B cell (primary cell): Measurements from ENCODE around the gene MAP3K20. TPM values are rescaled to one million over a fixed set of nuclear protein-coding genes. Genes with fewer than 3 reads are reported as not detected.

ENCODE experiments used
- ATAC-seq: fragments of 200-7000 bp; cut with Tn5 transposase; one replicate; pipeline ENCODE4 v1.10.0; 2021; ENCODE audit warnings: low read depth, mild to moderate bottlenecking, moderate number of reproducible peaks, moderate library complexity
- CTCF ChIA-PET: fragments of 350-600 bp; sonication (Branson Sonifier 250); formaldehyde crosslinking; loops from one replicate; lab custom pipeline; 2021; ENCODE audit warnings: antibody characterized with exemption, inconsistent platforms; lab: Charles Lee
- POLR2A ChIA-PET: fragments of 350-600 bp; sonication (Branson Sonifier 250); formaldehyde crosslinking; loops from one replicate; lab custom pipeline; 2021; ENCODE audit warnings: antibody characterized with exemption; lab: Charles Lee
- DNase-seq: peaks from one replicate; pipeline ENCODE4 v3.0.0; 2013
- H2AFZ ChIP-seq: 2 replicates; pipeline ENCODE4 v1.6.1; 2012; ENCODE audit warnings: mild to moderate bottlenecking, low read depth, low read length; ENCODE audit not compliant: insufficient read depth, poor library complexity, severe bottlenecking
- H3K27ac ChIP-seq, 2 donors: 1 replicate in 1 of 2; 2 replicates in 1 of 2; pipeline ENCODE4 v1.5.1; 2012 to 2013; ENCODE audit warnings: low read length in 2 of 2, mild to moderate bottlenecking in 2 of 2, moderate library complexity in 1 of 2
- H3K27me3 ChIP-seq, 4 experiments: fragments of 200-600 bp in 1 of 4; sonication (generic) in 1 of 4; replicated peaks in 1 of 4; 1 replicate in 2 of 4; 2 replicates in 2 of 4; pipeline versions ENCODE4 v1.6.1 to v1.7.0; 2013 to 2016; ENCODE audit warnings: low read length in 3 of 4, mild to moderate bottlenecking in 2 of 4, mixed read lengths in 1 of 4, moderate library complexity in 1 of 4; ENCODE audit not compliant: insufficient read depth in 4 of 4, control insufficient read depth in 3 of 4; ENCODE audit errors: control extremely low read depth in 1 of 4
- H3K36me3 ChIP-seq, 2 experiments: replicated peaks in 1 of 2; 1 replicate in 1 of 2; 2 replicates in 1 of 2; pipeline versions ENCODE4 v1.6.1 to v1.7.1; 2013; ENCODE audit warnings: low read length in 1 of 2; ENCODE audit not compliant: insufficient read depth in 2 of 2, control insufficient read depth in 1 of 2; ENCODE audit errors: control extremely low read depth in 1 of 2, extremely low read depth in 1 of 2
- H3K4me1 ChIP-seq, 2 donors: fragments of 200-600 bp in 1 of 2; sonication (generic) in 1 of 2; 1 replicate in 1 of 2; 2 replicates in 1 of 2; pipeline versions ENCODE4 v1.5.1 to v1.6.1; 2013 to 2017; ENCODE audit warnings: low read length in 2 of 2; ENCODE audit not compliant: control insufficient read depth in 2 of 2, insufficient read depth in 2 of 2
- H3K4me2 ChIP-seq: replicated peaks from 2 replicates; pipeline ENCODE3; 2012; ENCODE audit warnings: mild to moderate bottlenecking, low read depth, low read length; ENCODE audit not compliant: poor library complexity, severe bottlenecking
- H3K4me3 ChIP-seq, 5 experiments: fragments of 200-600 bp in 1 of 5; sonication (generic) in 1 of 5; 1 replicate in 3 of 5; 2 replicates in 2 of 5; pipeline versions ENCODE4 v1.5.1 to v1.7.0; 2011 to 2016; ENCODE audit warnings: low read length in 4 of 5, mild to moderate bottlenecking in 4 of 5, low read depth in 2 of 5, control low read depth in 1 of 5, moderate library complexity in 1 of 5; ENCODE audit not compliant: insufficient read depth in 1 of 5; ENCODE audit errors: control extremely low read depth in 1 of 5, extremely low read depth in 1 of 5
- H3K79me2 ChIP-seq: fragments of 200-600 bp; sonication (generic); one replicate; pipeline ENCODE4 v1.6.0; 2016; ENCODE audit warnings: low read length; ENCODE audit not compliant: control insufficient read depth, insufficient read depth
- H3K9ac ChIP-seq: fragments of 200-600 bp; sonication (generic); 2 replicates; pipeline ENCODE4 v1.6.1; 2017; ENCODE audit warnings: mild to moderate bottlenecking, low read length, moderate library complexity
- H3K9me3 ChIP-seq, 3 donors: one replicate each; pipeline versions ENCODE4 v1.6.1 to v1.7.1; 2013; ENCODE audit warnings: low read length in 2 of 3; ENCODE audit not compliant: control insufficient read depth in 2 of 3, insufficient read depth in 1 of 3; ENCODE audit errors: control extremely low read depth in 1 of 3
- H4K20me1 ChIP-seq: 2 replicates; pipeline ENCODE4 v1.6.0; 2012; ENCODE audit warnings: mild to moderate bottlenecking, low read length; ENCODE audit not compliant: insufficient read depth, control insufficient read depth, poor library complexity, severe bottlenecking
- H3K27ac Mint-ChIP-seq: one replicate; pipeline ENCODE4 v1.8.0; 2021; ENCODE audit warnings: mixed read lengths
- H3K27me3 Mint-ChIP-seq: one replicate; pipeline ENCODE4 v1.8.0; 2021; ENCODE audit warnings: mixed read lengths
- H3K4me1 Mint-ChIP-seq: one replicate; pipeline ENCODE4 v1.8.0; 2021; ENCODE audit warnings: mixed read lengths
- H3K4me3 Mint-ChIP-seq: one replicate; pipeline ENCODE4 v1.8.0; 2021; ENCODE audit warnings: mixed read lengths
- H3K9me3 Mint-ChIP-seq: one replicate; pipeline ENCODE4 v1.8.0; 2022; ENCODE audit warnings: mixed read lengths; ENCODE audit not compliant: insufficient read depth
- EZH2 ChIP-seq: IDR thresholded peaks from 2 replicates; pipeline ENCODE4 v1.6.1; 2012; ENCODE audit warnings: borderline replicate concordance, low read depth, mild to moderate bottlenecking, moderate library complexity, low read length; ENCODE audit not compliant: insufficient read depth, poor library complexity, severe bottlenecking
- WGBS: methylation state at CpG from one replicate; pipeline ENCODE4 v1.1.5; 2013; ENCODE audit warnings: missing lambda C conversion rate; ENCODE audit not compliant: insufficient coverage; 5-methylcytosine and 5-hydroxymethylcytosine counted together
- intact Hi-C: fragments of 100-400 bp; cut with micrococcal nuclease; formaldehyde crosslinking; loops from one replicate; pipeline ENCODE4 v1.10.0; 2022
- polyA plus RNA-seq: library from polyadenylated mRNA; depleted of rRNA; stranded (reverse); fragments of >200 nt; gene quantifications from 2 replicates; pipeline ENCODE4 v1.2.3, GENCODE V29; 2012
- total RNA-seq, 2 donors: library from RNA; stranded (reverse); fragments of 120-200 nt in 1 of 2; gene quantifications; 1 replicate in 1 of 2; 2 replicates in 1 of 2; pipeline versions ENCODE4 v1.2.3 to v1.2.4, GENCODE V29; 2013 to 2022
- TF ChIP-seq, protein P1 (sequence below): fragments of 200-600 bp; IDR thresholded peaks from one replicate; pipeline ENCODE4 v1.8.0; 2022; ENCODE audit warnings: antibody characterized with exemption, mild to moderate bottlenecking

Gene MAP3K20
- total and polyA plus RNA-seq, 2 donors (not counting 1 experiment from before 2014, with no cell fraction given) = 2.2 to 9.1 TPM

DNA sequence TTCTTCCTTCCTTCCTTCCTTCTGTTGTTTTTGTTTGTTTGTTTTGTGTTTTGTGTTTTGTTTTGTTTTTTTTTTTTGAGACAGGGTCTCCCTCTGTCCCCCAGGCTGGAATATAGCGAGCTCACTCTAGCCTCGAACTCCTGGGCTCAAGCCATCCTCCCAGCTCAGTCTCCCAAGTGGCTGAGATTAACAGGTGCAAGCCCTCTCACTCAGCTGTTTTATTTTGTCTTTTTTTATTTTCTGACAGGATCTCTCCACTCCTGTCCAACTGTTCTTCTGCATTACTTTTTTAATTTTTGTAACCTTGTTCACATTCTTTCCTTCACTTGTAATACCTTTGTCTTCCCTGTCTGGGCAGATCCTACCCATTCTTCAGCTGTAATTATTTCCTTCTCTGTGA, 23.6 kb downstream of the MAP3K20 start:
- Histone ChIP-seq H3K4me3 (no peak overlapping the region), H2AFZ (no peak overlapping the region), H3K27me3 (no peaks in the 10 kb centered on the region), H3K9ac (no peak overlapping the region), H3K27ac (no peak overlapping the region), H3K4me2 (no peak overlapping the region), H4K20me1 (no peaks in the 10 kb centered on the region), H3K79me2 (peaks cover 5% of the 10 kb centered on the region), H3K9me3 (no peaks in the 10 kb centered on the region), H3K4me1 (no peaks in the 10 kb centered on the region), H3K36me3 (no peaks in the 10 kb centered on the region)
- ATAC-seq (no peak), DNase-seq (no peak)
- ChIA-PET POLR2A (no interaction called here), CTCF (no interaction called here)
- no peaks in the 10 kb centered on the region for H3K27me3 Mint-ChIP-seq
- intact Hi-C loops = no loop called here
- no peak for TF ChIP-seq EZH2
- TF ChIP-seq, protein P1, sequence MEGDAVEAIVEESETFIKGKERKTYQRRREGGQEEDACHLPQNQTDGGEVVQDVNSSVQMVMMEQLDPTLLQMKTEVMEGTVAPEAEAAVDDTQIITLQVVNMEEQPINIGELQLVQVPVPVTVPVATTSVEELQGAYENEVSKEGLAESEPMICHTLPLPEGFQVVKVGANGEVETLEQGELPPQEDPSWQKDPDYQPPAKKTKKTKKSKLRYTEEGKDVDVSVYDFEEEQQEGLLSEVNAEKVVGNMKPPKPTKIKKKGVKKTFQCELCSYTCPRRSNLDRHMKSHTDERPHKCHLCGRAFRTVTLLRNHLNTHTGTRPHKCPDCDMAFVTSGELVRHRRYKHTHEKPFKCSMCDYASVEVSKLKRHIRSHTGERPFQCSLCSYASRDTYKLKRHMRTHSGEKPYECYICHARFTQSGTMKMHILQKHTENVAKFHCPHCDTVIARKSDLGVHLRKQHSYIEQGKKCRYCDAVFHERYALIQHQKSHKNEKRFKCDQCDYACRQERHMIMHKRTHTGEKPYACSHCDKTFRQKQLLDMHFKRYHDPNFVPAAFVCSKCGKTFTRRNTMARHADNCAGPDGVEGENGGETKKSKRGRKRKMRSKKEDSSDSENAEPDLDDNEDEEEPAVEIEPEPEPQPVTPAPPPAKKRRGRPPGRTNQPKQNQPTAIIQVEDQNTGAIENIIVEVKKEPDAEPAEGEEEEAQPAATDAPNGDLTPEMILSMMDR = no peak
- no peak overlapping the region for H3K4me3 Mint-ChIP-seq
- H3K4me1 Mint-ChIP-seq = no peaks in the 10 kb centered on the region
- H3K27ac Mint-ChIP-seq = no peak overlapping the region
- WGBS = 100% methylated on average over 2 of the region's 2 CpGs
- H3K9me3 Mint-ChIP-seq = no peaks in the 10 kb centered on the region

DNA sequence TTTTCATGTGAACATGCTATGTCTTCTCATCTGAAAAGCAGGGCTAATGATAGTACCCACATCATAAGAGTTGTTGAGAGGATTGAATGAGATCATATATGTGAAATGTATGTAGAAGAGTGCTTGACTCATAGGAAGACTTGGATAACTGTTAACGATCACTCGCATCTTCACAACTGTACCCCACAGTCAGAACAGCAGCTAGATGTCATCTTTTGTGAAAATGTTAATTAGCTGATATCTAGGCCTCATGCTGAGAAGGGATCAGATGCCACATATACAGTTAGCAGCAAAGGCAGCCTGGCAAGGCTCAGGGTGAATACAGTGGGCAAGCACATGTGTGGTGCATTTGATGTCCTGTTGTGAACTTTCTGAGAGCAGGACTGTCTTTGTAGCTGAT, 24.2 kb downstream of the MAP3K20 start:
- H3K79me2 ChIP-seq = peaks cover 5% of the 10 kb centered on the region
- no peaks in the 10 kb centered on the region for H3K9me3 ChIP-seq
- no peak overlapping the region for H3K27ac ChIP-seq
- POLR2A ChIA-PET = no interaction called here
- no peaks in the 10 kb centered on the region for H3K4me1 ChIP-seq
- DNase-seq = no peak
- H3K27me3 ChIP-seq = no peaks in the 10 kb centered on the region
- no peak overlapping the region for H3K27ac Mint-ChIP-seq
- TF ChIP-seq, protein P1 = no peak
- TF ChIP-seq EZH2 = no peak
- CTCF ChIA-PET = no interaction called here
- H3K4me2 ChIP-seq = no peak overlapping the region
- intact Hi-C loops = no loop called here
- no peak overlapping the region for H2AFZ ChIP-seq
- no peaks in the 10 kb centered on the region for H3K36me3 ChIP-seq
- H4K20me1 ChIP-seq = no peaks in the 10 kb centered on the region
- no peak overlapping the region for H3K4me3 ChIP-seq
- no peaks in the 10 kb centered on the region for H3K9me3 Mint-ChIP-seq
- no peak overlapping the region for H3K9ac ChIP-seq
- no peaks in the 10 kb centered on the region for H3K27me3 Mint-ChIP-seq
- no peak overlapping the region for H3K4me3 Mint-ChIP-seq
- no peak for ATAC-seq
- WGBS = no CpG with 5 or more reads among the region's 2 CpGs
- H3K4me1 Mint-ChIP-seq = no peaks in the 10 kb centered on the region
